ENCODE measurements around the gene RP2. TPM values are rescaled to one million over a fixed set of nuclear protein-coding genes. Genes with fewer than 3 reads are reported as not detected.

The RP2 gene
- total RNA-seq, 1 donor from 2014 or later: 25.0 TPM

DNA sequence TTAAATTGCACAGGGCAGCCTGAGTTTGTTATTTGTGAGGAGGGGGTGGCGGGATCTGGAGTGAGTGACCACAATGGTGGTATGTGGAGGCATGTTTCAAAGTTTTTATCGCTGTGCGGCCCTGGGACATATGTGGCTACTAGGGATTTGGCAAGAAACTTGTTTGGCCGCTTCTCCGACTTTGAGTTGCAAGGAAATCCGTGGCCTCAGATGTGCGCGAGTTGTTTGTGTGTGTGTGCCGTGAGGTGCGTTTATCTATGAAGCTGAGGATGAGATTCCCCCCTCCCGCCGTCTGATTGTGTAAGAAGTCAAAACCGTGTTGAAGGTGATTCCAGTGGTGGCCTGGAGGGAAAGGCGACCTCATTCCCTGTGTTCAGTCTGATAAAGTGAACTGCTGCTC lies 76.8 kb downstream of the RP2 start:
- Mint-ChIP-seq H3K4me3 (peak overlapping the region; percentile 93), H3K27ac (peak overlapping the region; percentile 85), H3K4me1 (peaks cover 3% of the 10 kb centered on the region), H3K36me3 (peaks cover under 1% of the 10 kb centered on the region), H3K27me3 (ENCODE audit: insufficient read depth, low read depth) (peaks cover 5% of the 10 kb centered on the region), H3K9me3 (peaks cover 16% of the 10 kb centered on the region)
- H3K9me3 ChIP-seq (ENCODE audit: low read depth): no peaks in the 10 kb centered on the region
- H3K4me2 ChIP-seq: peak overlapping the region; percentile 81
- peaks cover 6% of the 10 kb centered on the region for H3F3A ChIP-seq (ENCODE audit: low read depth)
- H3K9ac ChIP-seq: no peak overlapping the region
- peaks cover 31% of the 10 kb centered on the region for H4K20me1 ChIP-seq (ENCODE audit: low read depth)
- DNase-seq (ENCODE audit: low spot score): peak; percentile 20
- TF ChIP-seq EZH2phosphoT487 (IDR thresholded peaks at IDR 0.05) (no peak), EZH2 (IDR thresholded peaks at IDR 0.05) (no peak)
- TF ChIP-seq, protein P1, sequence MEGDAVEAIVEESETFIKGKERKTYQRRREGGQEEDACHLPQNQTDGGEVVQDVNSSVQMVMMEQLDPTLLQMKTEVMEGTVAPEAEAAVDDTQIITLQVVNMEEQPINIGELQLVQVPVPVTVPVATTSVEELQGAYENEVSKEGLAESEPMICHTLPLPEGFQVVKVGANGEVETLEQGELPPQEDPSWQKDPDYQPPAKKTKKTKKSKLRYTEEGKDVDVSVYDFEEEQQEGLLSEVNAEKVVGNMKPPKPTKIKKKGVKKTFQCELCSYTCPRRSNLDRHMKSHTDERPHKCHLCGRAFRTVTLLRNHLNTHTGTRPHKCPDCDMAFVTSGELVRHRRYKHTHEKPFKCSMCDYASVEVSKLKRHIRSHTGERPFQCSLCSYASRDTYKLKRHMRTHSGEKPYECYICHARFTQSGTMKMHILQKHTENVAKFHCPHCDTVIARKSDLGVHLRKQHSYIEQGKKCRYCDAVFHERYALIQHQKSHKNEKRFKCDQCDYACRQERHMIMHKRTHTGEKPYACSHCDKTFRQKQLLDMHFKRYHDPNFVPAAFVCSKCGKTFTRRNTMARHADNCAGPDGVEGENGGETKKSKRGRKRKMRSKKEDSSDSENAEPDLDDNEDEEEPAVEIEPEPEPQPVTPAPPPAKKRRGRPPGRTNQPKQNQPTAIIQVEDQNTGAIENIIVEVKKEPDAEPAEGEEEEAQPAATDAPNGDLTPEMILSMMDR (IDR thresholded peaks at IDR 0.05): no peak
- no peaks in the 10 kb centered on the region for H3K36me3 ChIP-seq
- H3K27ac ChIP-seq: no peak overlapping the region
- H3K79me2 ChIP-seq (ENCODE audit: low read depth): peaks cover 59% of the 10 kb centered on the region
- H3K27me3 ChIP-seq: no peaks in the 10 kb centered on the region
- no peaks in the 10 kb centered on the region for H3K4me1 ChIP-seq
- peak overlapping the region; percentile 66 for H3K4me3 ChIP-seq
- H2AFZ ChIP-seq (replicated peaks): no peak overlapping the region

DNA sequence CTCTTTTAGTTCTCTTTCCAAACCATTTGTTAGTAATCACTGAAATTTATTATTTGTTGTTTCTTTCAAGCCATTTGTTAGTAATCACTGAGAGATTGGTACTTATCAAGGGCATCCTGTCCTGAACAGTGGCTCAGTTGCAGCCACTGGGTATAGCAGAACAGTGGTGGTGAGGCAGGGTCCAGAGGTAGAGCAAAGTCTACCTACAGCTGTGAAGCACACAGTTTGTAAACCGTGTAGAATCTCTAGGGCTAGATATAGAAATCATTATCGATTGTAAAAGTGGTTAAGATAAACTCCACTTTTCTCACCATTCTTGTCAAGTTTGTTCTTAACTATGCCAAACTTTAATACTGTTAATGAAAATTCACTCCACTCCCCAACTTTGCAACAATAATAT lies 79.4 kb downstream of the RP2 start:
- Histone ChIP-seq H3K4me3 (no peak overlapping the region), H3K36me3 (peaks cover 7% of the 10 kb centered on the region), H2AFZ (replicated peaks) (no peak overlapping the region), H3K79me2 (ENCODE audit: low read depth) (peaks cover 85% of the 10 kb centered on the region), H4K20me1 (ENCODE audit: low read depth) (peaks cover 38% of the 10 kb centered on the region), H3F3A (ENCODE audit: low read depth) (peaks cover 6% of the 10 kb centered on the region), H3K27ac (no peak overlapping the region), H3K4me2 (no peak overlapping the region), H3K9me3 (ENCODE audit: low read depth) (peaks cover 4% of the 10 kb centered on the region), H3K27me3 (no peaks in the 10 kb centered on the region), H3K4me1 (no peaks in the 10 kb centered on the region), H3K9ac (no peak overlapping the region)
- TF ChIP-seq EZH2phosphoT487 (IDR thresholded peaks at IDR 0.05): no peak
- TF ChIP-seq, protein P1 (IDR thresholded peaks at IDR 0.05): no peak
- no peak for DNase-seq (ENCODE audit: low spot score)
- peaks cover 3% of the 10 kb centered on the region for H3K4me1 Mint-ChIP-seq
- peaks cover 8% of the 10 kb centered on the region for H3K36me3 Mint-ChIP-seq
- no peak overlapping the region for H3K27ac Mint-ChIP-seq
- H3K27me3 Mint-ChIP-seq (ENCODE audit: insufficient read depth, low read depth): peaks cover 5% of the 10 kb centered on the region
- H3K9me3 Mint-ChIP-seq: peaks cover 34% of the 10 kb centered on the region
- no peak overlapping the region for H3K4me3 Mint-ChIP-seq

DNA sequence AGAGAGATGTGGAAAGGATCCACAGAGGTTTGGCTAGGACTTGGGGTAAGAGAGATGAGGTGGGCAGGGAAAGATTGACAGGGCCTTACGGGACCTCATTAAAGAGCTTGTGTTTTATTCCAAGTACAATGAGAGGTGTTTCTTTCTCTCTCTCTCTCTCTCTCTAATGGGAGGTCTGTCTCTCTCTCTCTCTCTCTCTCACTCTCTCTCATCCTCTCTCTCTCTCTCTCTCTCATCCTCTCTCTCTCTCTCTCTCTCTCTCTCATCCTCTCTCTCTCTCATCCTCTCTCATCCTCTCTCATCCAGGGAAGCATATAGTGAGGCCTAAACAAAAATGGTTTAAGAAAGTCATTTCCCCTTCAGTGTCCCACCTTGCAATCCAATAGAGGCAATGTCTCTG lies 80.8 kb downstream of the RP2 start:
- Histone ChIP-seq H3K4me1 (no peaks in the 10 kb centered on the region), H3K36me3 (peaks cover 7% of the 10 kb centered on the region), H3K27ac (no peak overlapping the region), H3F3A (ENCODE audit: low read depth) (no peaks in the 10 kb centered on the region), H3K4me2 (no peak overlapping the region), H3K9ac (no peak overlapping the region), H3K27me3 (no peaks in the 10 kb centered on the region), H3K9me3 (ENCODE audit: low read depth) (peaks cover 4% of the 10 kb centered on the region), H3K4me3 (no peak overlapping the region), H3K79me2 (ENCODE audit: low read depth) (peaks cover 98% of the 10 kb centered on the region), H2AFZ (replicated peaks) (no peak overlapping the region), H4K20me1 (ENCODE audit: low read depth) (peaks cover 49% of the 10 kb centered on the region)
- no peak for TF ChIP-seq EZH2phosphoT487 (IDR thresholded peaks at IDR 0.05)
- TF ChIP-seq, protein P1 (IDR thresholded peaks at IDR 0.05): no peak
- no peak for DNase-seq (ENCODE audit: low spot score)
- no peak overlapping the region for H3K4me3 Mint-ChIP-seq
- H3K4me1 Mint-ChIP-seq: peaks cover 3% of the 10 kb centered on the region
- H3K9me3 Mint-ChIP-seq: peaks cover 43% of the 10 kb centered on the region
- peaks cover 8% of the 10 kb centered on the region for H3K36me3 Mint-ChIP-seq
- H3K27ac Mint-ChIP-seq: no peak overlapping the region
- peaks cover 5% of the 10 kb centered on the region for H3K27me3 Mint-ChIP-seq (ENCODE audit: insufficient read depth, low read depth)
